Measurements from ENCODE around the gene RASGRF1. TPM values are rescaled to one million over a fixed set of nuclear protein-coding genes. Genes with fewer than 3 reads are reported as not detected.

The RASGRF1 gene
- total and polyA plus RNA-seq, 2 donors (not counting 1 experiment from before 2014, with no cell fraction given): 0.09 TPM; not detected in 1

DNA sequence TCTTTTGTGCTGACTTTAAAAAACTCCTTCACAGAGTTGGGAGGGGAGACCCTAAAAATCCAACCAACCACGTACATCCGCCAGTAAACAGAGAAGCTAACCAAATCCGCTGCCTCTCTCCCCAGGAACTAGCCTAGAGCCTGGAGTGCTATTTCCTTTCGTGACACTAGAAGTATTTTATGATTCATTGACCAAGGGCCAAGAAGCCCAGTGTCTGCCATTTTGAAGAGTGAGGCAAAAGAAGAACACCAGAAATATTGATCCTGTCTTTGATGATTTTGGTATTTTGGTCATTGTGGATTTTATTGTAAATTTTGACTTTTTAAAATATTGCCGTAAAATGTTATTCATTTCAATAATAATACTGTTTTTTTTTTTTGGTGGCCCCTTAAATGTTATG is 135.2 kb downstream of the RASGRF1 start:
- Histone ChIP-seq H2AFZ (ENCODE audit: low read length) (no peak overlapping the region), H3K4me2 (ENCODE audit: extremely low read depth, insufficient read depth, low read length) (no peak overlapping the region), H3K9me3 (ENCODE audit: control insufficient read depth, insufficient read depth, low read depth, low read length) (no peaks in the 10 kb centered on the region), H3K36me3 (ENCODE audit: control insufficient read depth, insufficient read depth, low read length) (no peaks in the 10 kb centered on the region), H4K20me1 (ENCODE audit: control insufficient read depth, extremely low read depth, insufficient read depth, low read length) (no peaks in the 10 kb centered on the region), H3K4me3 (replicated peaks in 1 of 4; ENCODE audit: control extremely low read depth in 1 of 4, insufficient read depth in 1 of 4, low read depth in 3 of 4, low read length in 4 of 4) (no peak overlapping the region), H3K9ac (ENCODE audit: insufficient read depth, low read length) (no peak overlapping the region), H3K4me1 (ENCODE audit: control insufficient read depth, extremely low read depth, insufficient read depth, low read length) (no peaks in the 10 kb centered on the region), H3K79me2 (ENCODE audit: control insufficient read depth, insufficient read depth, low read length) (no peaks in the 10 kb centered on the region), H3K27ac (ENCODE audit: insufficient read depth, low read length) (no peak overlapping the region), H3K27me3 (ENCODE audit: control insufficient read depth, insufficient read depth, low read length) (peaks cover 2% of the 10 kb centered on the region)
- no peak for DNase-seq (ENCODE audit: low read depth in 2 of 2)
- no peak for TF ChIP-seq EZH2 (IDR thresholded peaks at IDR 0.05; ENCODE audit: low read length, missing control alignments)
- TF ChIP-seq, protein P1, sequence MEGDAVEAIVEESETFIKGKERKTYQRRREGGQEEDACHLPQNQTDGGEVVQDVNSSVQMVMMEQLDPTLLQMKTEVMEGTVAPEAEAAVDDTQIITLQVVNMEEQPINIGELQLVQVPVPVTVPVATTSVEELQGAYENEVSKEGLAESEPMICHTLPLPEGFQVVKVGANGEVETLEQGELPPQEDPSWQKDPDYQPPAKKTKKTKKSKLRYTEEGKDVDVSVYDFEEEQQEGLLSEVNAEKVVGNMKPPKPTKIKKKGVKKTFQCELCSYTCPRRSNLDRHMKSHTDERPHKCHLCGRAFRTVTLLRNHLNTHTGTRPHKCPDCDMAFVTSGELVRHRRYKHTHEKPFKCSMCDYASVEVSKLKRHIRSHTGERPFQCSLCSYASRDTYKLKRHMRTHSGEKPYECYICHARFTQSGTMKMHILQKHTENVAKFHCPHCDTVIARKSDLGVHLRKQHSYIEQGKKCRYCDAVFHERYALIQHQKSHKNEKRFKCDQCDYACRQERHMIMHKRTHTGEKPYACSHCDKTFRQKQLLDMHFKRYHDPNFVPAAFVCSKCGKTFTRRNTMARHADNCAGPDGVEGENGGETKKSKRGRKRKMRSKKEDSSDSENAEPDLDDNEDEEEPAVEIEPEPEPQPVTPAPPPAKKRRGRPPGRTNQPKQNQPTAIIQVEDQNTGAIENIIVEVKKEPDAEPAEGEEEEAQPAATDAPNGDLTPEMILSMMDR (conservative IDR thresholded peaks at IDR 0.05 in 1 of 2, IDR thresholded peaks at IDR 0.05 in 1 of 2; ENCODE audit: low read depth in 1 of 2, low read length in 2 of 2): no peak

GRCh38 chr15:78951841-78952238 is 138.7 kb downstream of the RASGRF1 start:
- no peak overlapping the region for H3K27ac ChIP-seq (ENCODE audit: insufficient read depth, low read length)
- no peaks in the 10 kb centered on the region for H4K20me1 ChIP-seq (ENCODE audit: control insufficient read depth, extremely low read depth, insufficient read depth, low read length)
- peak; percentile 12 to 57 for DNase-seq (ENCODE audit: low read depth in 2 of 2)
- H3K79me2 ChIP-seq (ENCODE audit: control insufficient read depth, insufficient read depth, low read length): no peaks in the 10 kb centered on the region
- TF ChIP-seq, protein P1 (conservative IDR thresholded peaks at IDR 0.05 in 1 of 2, IDR thresholded peaks at IDR 0.05 in 1 of 2; ENCODE audit: low read depth in 1 of 2, low read length in 2 of 2): no peak
- TF ChIP-seq EZH2 (IDR thresholded peaks at IDR 0.05; ENCODE audit: low read length, missing control alignments): no peak
- H2AFZ ChIP-seq (ENCODE audit: low read length): no peak overlapping the region
- H3K36me3 ChIP-seq (ENCODE audit: control insufficient read depth, insufficient read depth, low read length): no peaks in the 10 kb centered on the region
- no peak overlapping the region for H3K4me2 ChIP-seq (ENCODE audit: extremely low read depth, insufficient read depth, low read length)
- H3K9ac ChIP-seq (ENCODE audit: insufficient read depth, low read length): no peak overlapping the region
- H3K27me3 ChIP-seq (ENCODE audit: control insufficient read depth, insufficient read depth, low read length): peaks cover 2% of the 10 kb centered on the region
- H3K4me3 ChIP-seq (replicated peaks in 1 of 4; ENCODE audit: control extremely low read depth in 1 of 4, insufficient read depth in 1 of 4, low read depth in 3 of 4, low read length in 4 of 4): no peak overlapping the region
- no peaks in the 10 kb centered on the region for H3K4me1 ChIP-seq (ENCODE audit: control insufficient read depth, extremely low read depth, insufficient read depth, low read length)
- no peaks in the 10 kb centered on the region for H3K9me3 ChIP-seq (ENCODE audit: control insufficient read depth, insufficient read depth, low read depth, low read length)

- TF ChIP-seq EZH2 (IDR thresholded peaks at IDR 0.05; ENCODE audit: low read length, missing control alignments): no peak
- TF ChIP-seq, protein P1 (conservative IDR thresholded peaks at IDR 0.05 in 1 of 2, IDR thresholded peaks at IDR 0.05 in 1 of 2; ENCODE audit: low read depth in 1 of 2, low read length in 2 of 2): peak; percentile 35 to 58
- no peak overlapping the region for H3K27ac ChIP-seq (ENCODE audit: insufficient read depth, low read length)
- no peak overlapping the region for H3K4me3 ChIP-seq (replicated peaks in 1 of 4; ENCODE audit: control extremely low read depth in 1 of 4, insufficient read depth in 1 of 4, low read depth in 3 of 4, low read length in 4 of 4)
- no peaks in the 10 kb centered on the region for H3K79me2 ChIP-seq (ENCODE audit: control insufficient read depth, insufficient read depth, low read length)
- H3K9me3 ChIP-seq (ENCODE audit: control insufficient read depth, insufficient read depth, low read depth, low read length): no peaks in the 10 kb centered on the region
- H3K36me3 ChIP-seq (ENCODE audit: control insufficient read depth, insufficient read depth, low read length): no peaks in the 10 kb centered on the region
- H3K27me3 ChIP-seq (ENCODE audit: control insufficient read depth, insufficient read depth, low read length): peaks cover 2% of the 10 kb centered on the region
- no peak overlapping the region for H2AFZ ChIP-seq (ENCODE audit: low read length)
- H3K4me2 ChIP-seq (ENCODE audit: extremely low read depth, insufficient read depth, low read length): no peak overlapping the region
- DNase-seq (ENCODE audit: low read depth in 2 of 2): peak; percentile 30 to 55
- no peaks in the 10 kb centered on the region for H3K4me1 ChIP-seq (ENCODE audit: control insufficient read depth, extremely low read depth, insufficient read depth, low read length)
- H3K9ac ChIP-seq (ENCODE audit: insufficient read depth, low read length): no peak overlapping the region
- H4K20me1 ChIP-seq (ENCODE audit: control insufficient read depth, extremely low read depth, insufficient read depth, low read length): no peaks in the 10 kb centered on the region
Observed at GRCh38 chr15:78950902-78951840, 139.4 kb downstream of the RASGRF1 start.
